ENCODE data around the gene KSR1. TPM values are rescaled to one million over a fixed set of nuclear protein-coding genes. Genes with fewer than 3 reads are reported as not detected.
"Not testable (repeated sequence)": the region's sequence is repeated elsewhere in the genome, so short reads cannot be mapped to it uniquely, and the experiment has no call there.

Gene KSR1
- total RNA-seq, 2 donors from 2014 or later, result 99.9 to 142 TPM

- ATAC-seq, result peak; percentile 64
- WGBS, 2 donors, result 35 to 39% methylated on average over 15 to 16 of the region's 16 CpGs
- intact Hi-C loops (cut with DNase I), result loop anchor here (10.0 kb wide), 1 partner anchor 47 kb away; no protein-coding TSS in a partner anchor
These were observed 195.4 kb downstream of the KSR1 start for GRCh38 chr17:27651411-27652345.

GRCh38 chr17:27653449-27653971, 197.3 kb downstream of the KSR1 start:
- intact Hi-C loops (cut with DNase I), result loop anchor here (10.0 kb wide), 1 partner anchor 49 kb away; no protein-coding TSS in a partner anchor

More at GRCh38 chr17:27651411-27652345, 195.4 kb downstream of the KSR1 start:
- Histone ChIP-seq H3K36me3 (replicated peaks in 1 of 2; ENCODE audit: insufficient read depth in 1 of 2, low read depth in 2 of 2) (no peaks in the 10 kb centered on the region), H3K9me3 (no peaks in the 10 kb centered on the region), H3K27me3 (no peaks in the 10 kb centered on the region), H3K4me3 (no peak overlapping the region), H3K4me1 (no peaks in the 10 kb centered on the region), H3K27ac (no peak overlapping the region)
- DNase-seq, result peak; percentile 68 to 79 (median 74)
- TF ChIP-seq POLR2A (IDR thresholded peaks at IDR 0.05), result no peak
- peak; percentile 81 to 99 (median 85) for TF ChIP-seq CTCF (IDR thresholded peaks at IDR 0.05)

GRCh38 chr17:27654136-27654535, 197.9 kb downstream of the KSR1 start:
- intact Hi-C loops (cut with DNase I), result loop anchor here (10.0 kb wide), 1 partner anchor 49 kb away; no protein-coding TSS in a partner anchor
- TF ChIP-seq CTCF (IDR thresholded peaks at IDR 0.05) (no peak), POLR2A (IDR thresholded peaks at IDR 0.05) (no peak)
- ATAC-seq (no peak), DNase-seq (no peak)
- Histone ChIP-seq H3K9me3 (no peaks in the 10 kb centered on the region), H3K27me3 (no peaks in the 10 kb centered on the region), H3K36me3 (replicated peaks in 1 of 2; ENCODE audit: insufficient read depth in 1 of 2, low read depth in 2 of 2) (no peaks in the 10 kb centered on the region), H3K27ac (no peak overlapping the region), H3K4me1 (no peaks in the 10 kb centered on the region), H3K4me3 (no peak overlapping the region)
- 86% methylated on average over 15 of the region's 15 CpGs; no CpG with 5 or more reads in 1 of the 2 donors for WGBS, 2 donors

More at GRCh38 chr17:27653449-27653971, 197.3 kb downstream of the KSR1 start:
- H3K36me3 ChIP-seq (replicated peaks in 1 of 2; ENCODE audit: insufficient read depth in 1 of 2, low read depth in 2 of 2); DNase-seq; H3K9me3 ChIP-seq; H3K27me3 ChIP-seq; H3K27ac ChIP-seq; H3K4me1 ChIP-seq; H3K4me3 ChIP-seq; ATAC-seq: not testable (repeated sequence)
- 65 to 75% methylated on average over 7 to 9 of the region's 9 CpGs for WGBS, 2 donors

- Histone ChIP-seq H3K27me3 (no peaks in the 10 kb centered on the region), H3K4me1 (no peaks in the 10 kb centered on the region), H3K9me3 (no peaks in the 10 kb centered on the region), H3K36me3 (replicated peaks in 1 of 2; ENCODE audit: insufficient read depth in 1 of 2, low read depth in 2 of 2) (no peaks in the 10 kb centered on the region), H3K4me3 (no peak overlapping the region), H3K27ac (no peak overlapping the region)
- TF ChIP-seq POLR2A (IDR thresholded peaks at IDR 0.05) (no peak), CTCF (IDR thresholded peaks at IDR 0.05) (peak; percentile 71 to 96 (median 87))
- intact Hi-C loops (cut with DNase I), result loop anchor here (10.0 kb wide), 1 partner anchor 50 kb away; no protein-coding TSS in a partner anchor
- ATAC-seq, result peak; percentile 58
- 33 to 38% methylated on average over 12 to 34 of the region's 34 CpGs for WGBS, 2 donors
- peak; percentile 70 to 76 (median 73) for DNase-seq
These were observed 198.6 kb downstream of the KSR1 start for GRCh38 chr17:27654654-27655524.

- not testable (repeated sequence) for ATAC-seq; H3K36me3 ChIP-seq (replicated peaks in 1 of 2; ENCODE audit: insufficient read depth in 1 of 2, low read depth in 2 of 2); H3K27ac ChIP-seq; H3K4me1 ChIP-seq; DNase-seq; H3K4me3 ChIP-seq; H3K9me3 ChIP-seq; H3K27me3 ChIP-seq
- WGBS, 2 donors, result 73 to 85% methylated on average over 10 to 16 of the region's 16 CpGs
- intact Hi-C loops (cut with DNase I), result loop anchor here (10.0 kb wide), 1 partner anchor 51 kb away; no protein-coding TSS in a partner anchor
These were observed 199.4 kb downstream of the KSR1 start for GRCh38 chr17:27655525-27656111.

- H3K4me3 ChIP-seq; H3K36me3 ChIP-seq (replicated peaks in 1 of 2; ENCODE audit: insufficient read depth in 1 of 2, low read depth in 2 of 2); H3K27me3 ChIP-seq; H3K4me1 ChIP-seq; H3K27ac ChIP-seq; H3K9me3 ChIP-seq; DNase-seq; ATAC-seq: not testable (repeated sequence)
- 64 to 86% methylated on average over 6 to 8 of the region's 8 CpGs for WGBS, 2 donors
- intact Hi-C loops (cut with DNase I), result loop anchor here (10.0 kb wide), 1 partner anchor 52 kb away; no protein-coding TSS in a partner anchor
These were observed 200.4 kb downstream of the KSR1 start for GRCh38 chr17:27656620-27657019.
